H1 (cell line): ENCODE results near the gene KCNE4.

ENCODE experiments used
- CEBPB ChIP-seq: IDR thresholded peaks from 2 replicates; pipeline ENCODE4 v1.6.1; 2012; ENCODE audit warnings: low read depth, low read length
- GABPA ChIP-seq: IDR thresholded peaks from 2 replicates; pipeline ENCODE4 v1.6.1; 2011; ENCODE audit warnings: mild to moderate bottlenecking, low read length, moderate library complexity, borderline replicate concordance; ENCODE audit not compliant: insufficient read depth
- GTF2F1 ChIP-seq: IDR thresholded peaks from 2 replicates; pipeline ENCODE4 v1.6.1; 2012; ENCODE audit warnings: low read depth, low read length, improper control_type of control experiment, borderline replicate concordance
- JUN ChIP-seq: IDR thresholded peaks from 2 replicates; pipeline ENCODE4 v1.6.1; 2011; ENCODE audit warnings: low read depth, mild to moderate bottlenecking, improper control_type of control experiment, low read length
- SP1 ChIP-seq: IDR thresholded peaks from 2 replicates; pipeline ENCODE4 v1.6.1; 2011; ENCODE audit warnings: low read depth, low read length
- TAF1 ChIP-seq: IDR thresholded peaks from 2 replicates; pipeline ENCODE4 v1.6.1; 2011; ENCODE audit warnings: mild to moderate bottlenecking, low read depth, low read length
- TAF7 ChIP-seq: optimal IDR thresholded peaks from 2 replicates; pipeline ENCODE3; 2011; ENCODE audit warnings: low read depth, mild to moderate bottlenecking, inconsistent platforms, low read length, moderate library complexity, borderline replicate concordance
- TEAD4 ChIP-seq: IDR thresholded peaks from 2 replicates; pipeline ENCODE4 v1.6.1; 2012; ENCODE audit warnings: low read depth, low read length, inconsistent platforms, mixed read lengths
- ZNF274 ChIP-seq: IDR thresholded peaks from 2 replicates; pipeline ENCODE4 v1.7.0; 2012; ENCODE audit warnings: low read length, borderline replicate concordance; ENCODE audit errors: extremely low read depth
- TF ChIP-seq, protein P1 (sequence below): IDR thresholded peaks from 2 replicates; pipeline ENCODE4 v1.6.1; 2012; ENCODE audit warnings: inconsistent platforms
- TF ChIP-seq, protein P2 (sequence below), 3 experiments: IDR thresholded peaks; 1 replicate in 2 of 3; 2 replicates in 1 of 3; pipeline versions ENCODE4 v1.5.1 to v1.6.1; 2011; ENCODE audit warnings: low read length in 3 of 3, mild to moderate bottlenecking in 3 of 3, inconsistent platforms in 2 of 3, low read depth in 1 of 3, moderate library complexity in 1 of 3; ENCODE audit not compliant: insufficient read depth in 1 of 3; ENCODE audit errors: control extremely low read depth in 1 of 3

DNA sequence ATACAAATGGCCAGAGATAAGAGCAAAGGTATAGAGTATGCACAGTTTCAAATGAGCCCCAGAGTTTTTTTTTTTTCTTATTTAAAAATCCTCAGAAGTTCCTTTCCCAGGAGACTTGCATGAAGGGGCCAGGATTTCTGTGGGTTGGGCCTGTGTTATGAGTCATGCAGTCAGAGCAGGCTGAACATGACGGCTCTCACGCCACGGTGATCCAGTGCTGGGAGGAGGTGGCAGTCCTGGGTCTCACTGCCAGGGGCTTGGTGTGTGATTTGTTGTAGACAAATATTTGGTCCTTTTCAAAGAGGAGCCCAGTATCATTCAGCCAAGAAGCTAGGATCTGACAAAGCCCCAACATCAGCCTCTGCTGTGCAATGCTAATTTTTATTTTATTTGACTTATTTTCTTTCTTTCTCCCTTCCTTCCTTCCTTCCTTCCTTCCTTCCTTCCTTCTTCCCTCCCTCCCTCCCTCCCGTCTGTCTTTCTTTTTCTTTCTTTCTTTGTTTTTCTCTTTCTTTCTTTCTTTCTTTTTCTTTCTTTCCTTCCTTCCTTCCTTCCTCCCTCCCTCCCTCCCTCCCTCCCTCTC is 10.4 kb upstream of the KCNE4 start:
- TF ChIP-seq, protein P1, sequence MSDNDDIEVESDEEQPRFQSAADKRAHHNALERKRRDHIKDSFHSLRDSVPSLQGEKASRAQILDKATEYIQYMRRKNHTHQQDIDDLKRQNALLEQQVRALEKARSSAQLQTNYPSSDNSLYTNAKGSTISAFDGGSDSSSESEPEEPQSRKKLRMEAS = no peak
- TF ChIP-seq ZNF274 (no peak), GTF2F1 (no peak), GABPA (no peak), TAF7 (no peak), SP1 (no peak), CEBPB (no peak), TEAD4 (no peak), JUN (no peak), TAF1 (no peak)
- TF ChIP-seq, protein P2, sequence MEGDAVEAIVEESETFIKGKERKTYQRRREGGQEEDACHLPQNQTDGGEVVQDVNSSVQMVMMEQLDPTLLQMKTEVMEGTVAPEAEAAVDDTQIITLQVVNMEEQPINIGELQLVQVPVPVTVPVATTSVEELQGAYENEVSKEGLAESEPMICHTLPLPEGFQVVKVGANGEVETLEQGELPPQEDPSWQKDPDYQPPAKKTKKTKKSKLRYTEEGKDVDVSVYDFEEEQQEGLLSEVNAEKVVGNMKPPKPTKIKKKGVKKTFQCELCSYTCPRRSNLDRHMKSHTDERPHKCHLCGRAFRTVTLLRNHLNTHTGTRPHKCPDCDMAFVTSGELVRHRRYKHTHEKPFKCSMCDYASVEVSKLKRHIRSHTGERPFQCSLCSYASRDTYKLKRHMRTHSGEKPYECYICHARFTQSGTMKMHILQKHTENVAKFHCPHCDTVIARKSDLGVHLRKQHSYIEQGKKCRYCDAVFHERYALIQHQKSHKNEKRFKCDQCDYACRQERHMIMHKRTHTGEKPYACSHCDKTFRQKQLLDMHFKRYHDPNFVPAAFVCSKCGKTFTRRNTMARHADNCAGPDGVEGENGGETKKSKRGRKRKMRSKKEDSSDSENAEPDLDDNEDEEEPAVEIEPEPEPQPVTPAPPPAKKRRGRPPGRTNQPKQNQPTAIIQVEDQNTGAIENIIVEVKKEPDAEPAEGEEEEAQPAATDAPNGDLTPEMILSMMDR (IDR thresholded peaks at IDR 0.05; ENCODE audit: control extremely low read depth in 1 of 3, insufficient read depth in 1 of 3, low read depth in 1 of 3, low read length in 3 of 3) = no peak
